OCI-LY1 (cell line): Measurements from ENCODE around the gene CIRBP.

Experiments used
- EZH2 ChIP-seq: fragments of 200-600 bp; sonication (generic), shearing (Covaris generic); IDR thresholded peaks from 2 replicates; pipeline ENCODE4 v1.8.0; 2017; ENCODE audit warnings: borderline replicate concordance, mixed run types, mild to moderate bottlenecking, antibody characterized with exemption, low read length, moderate library complexity, mixed read lengths
- TF ChIP-seq, protein P1 (sequence below): fragments of 200-600 bp; sonication (generic), shearing (Covaris generic); IDR thresholded peaks from 2 replicates; pipeline ENCODE4 v1.5.1; 2017; ENCODE audit warnings: mild to moderate bottlenecking, antibody characterized with exemption, low read length, moderate library complexity, mixed read lengths

DNA sequence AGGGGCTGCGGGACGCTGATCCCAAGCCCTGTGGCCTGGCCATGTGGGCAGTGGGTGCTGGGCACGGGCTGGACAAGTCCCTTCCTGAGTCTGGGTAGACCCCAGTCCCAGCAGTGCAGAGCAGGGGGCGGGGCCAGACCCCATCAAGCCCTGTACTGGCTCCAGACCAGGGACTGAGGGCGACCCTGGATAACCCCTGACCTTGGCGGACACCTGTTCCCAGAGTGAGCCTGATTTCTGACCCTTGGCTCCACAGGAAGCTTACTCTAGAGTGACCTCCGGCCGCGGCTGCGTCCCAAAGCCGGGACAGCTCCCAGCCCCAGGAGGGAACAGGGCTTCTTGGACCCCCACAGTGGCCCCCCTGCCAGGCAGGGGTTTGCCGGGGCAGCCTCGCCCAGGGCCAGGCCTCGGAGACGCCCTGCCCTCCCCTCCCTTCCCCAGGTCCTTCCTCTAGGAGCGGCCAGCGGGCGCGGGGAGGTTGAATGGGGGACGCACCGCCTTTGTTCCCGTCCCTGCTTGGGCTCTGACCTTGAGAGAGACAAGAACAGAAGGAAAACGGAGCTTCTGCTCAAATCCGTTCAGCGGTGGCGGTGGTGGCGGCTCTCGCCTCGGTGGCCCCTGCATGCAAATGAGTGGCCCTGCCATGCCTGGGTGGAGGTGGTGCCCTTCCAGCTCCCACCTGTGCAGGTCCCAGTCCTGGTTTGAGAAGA, 14.2 kb downstream of the CIRBP start:
- TF ChIP-seq, protein P1, sequence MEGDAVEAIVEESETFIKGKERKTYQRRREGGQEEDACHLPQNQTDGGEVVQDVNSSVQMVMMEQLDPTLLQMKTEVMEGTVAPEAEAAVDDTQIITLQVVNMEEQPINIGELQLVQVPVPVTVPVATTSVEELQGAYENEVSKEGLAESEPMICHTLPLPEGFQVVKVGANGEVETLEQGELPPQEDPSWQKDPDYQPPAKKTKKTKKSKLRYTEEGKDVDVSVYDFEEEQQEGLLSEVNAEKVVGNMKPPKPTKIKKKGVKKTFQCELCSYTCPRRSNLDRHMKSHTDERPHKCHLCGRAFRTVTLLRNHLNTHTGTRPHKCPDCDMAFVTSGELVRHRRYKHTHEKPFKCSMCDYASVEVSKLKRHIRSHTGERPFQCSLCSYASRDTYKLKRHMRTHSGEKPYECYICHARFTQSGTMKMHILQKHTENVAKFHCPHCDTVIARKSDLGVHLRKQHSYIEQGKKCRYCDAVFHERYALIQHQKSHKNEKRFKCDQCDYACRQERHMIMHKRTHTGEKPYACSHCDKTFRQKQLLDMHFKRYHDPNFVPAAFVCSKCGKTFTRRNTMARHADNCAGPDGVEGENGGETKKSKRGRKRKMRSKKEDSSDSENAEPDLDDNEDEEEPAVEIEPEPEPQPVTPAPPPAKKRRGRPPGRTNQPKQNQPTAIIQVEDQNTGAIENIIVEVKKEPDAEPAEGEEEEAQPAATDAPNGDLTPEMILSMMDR, result no peak
- TF ChIP-seq EZH2, result no peak
